WERI-Rb-1 (cell line): ENCODE data around the gene SETD2.
"Not testable (repeated sequence)": the region's sequence is repeated elsewhere in the genome, so short reads cannot be mapped to it uniquely, and the experiment has no call there.

Experiments
- DNase-seq: peaks from one replicate; pipeline ENCODE4 v3.0.0-alpha.2; 2020
- H3K27ac ChIP-seq: fragments of 250-450 bp; sonication (Bioruptor Pico); 2 replicates; pipeline ENCODE4 v1.5.1; 2020; ENCODE audit warnings: mild to moderate bottlenecking, moderate library complexity
- H3K27me3 ChIP-seq: fragments of 250-450 bp; sonication (Bioruptor Pico); 2 replicates; pipeline ENCODE4 v1.5.1; 2021; ENCODE audit warnings: mild to moderate bottlenecking, low read depth, moderate library complexity; ENCODE audit not compliant: insufficient read depth, severe bottlenecking
- H3K36me3 ChIP-seq: fragments of 250-450 bp; sonication (Bioruptor Pico); 2 replicates; pipeline ENCODE4 v1.5.1; 2020; ENCODE audit warnings: mild to moderate bottlenecking, moderate library complexity
- H3K4me3 ChIP-seq: 2 replicates; pipeline ENCODE4 v1.5.1; 2011; ENCODE audit warnings: low read depth, mild to moderate bottlenecking, control low read depth, low read length
- H3K9me3 ChIP-seq: fragments of 250-450 bp; sonication (Bioruptor Pico); 2 replicates; pipeline ENCODE4 v1.5.1; 2021; ENCODE audit warnings: mild to moderate bottlenecking, moderate library complexity; ENCODE audit not compliant: severe bottlenecking
- TF ChIP-seq, protein P1 (sequence below): IDR thresholded peaks from 2 replicates; pipeline ENCODE4 v1.5.1; 2011; ENCODE audit warnings: low read depth, mild to moderate bottlenecking, control low read depth, inconsistent platforms, low read length

The SETD2 gene

DNA sequence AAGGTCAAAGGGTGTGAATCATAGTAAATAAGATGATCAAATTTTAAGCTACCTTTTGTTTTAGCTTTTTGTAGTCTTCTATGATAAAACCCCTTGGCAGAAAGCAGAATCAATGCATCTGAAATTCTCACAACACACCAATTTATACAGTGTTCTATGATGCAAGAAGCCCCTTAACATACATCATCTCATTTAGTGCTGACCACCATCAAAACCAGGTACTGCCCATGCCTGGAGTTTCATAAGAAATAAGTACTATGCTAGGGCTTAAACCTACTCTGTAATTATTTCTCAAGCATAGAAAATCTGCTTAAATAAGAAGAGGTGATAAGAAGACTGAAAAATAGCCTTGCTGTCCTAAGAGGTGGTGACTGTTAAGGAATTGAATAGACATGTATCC is 116.8 kb downstream of the SETD2 start:
- TF ChIP-seq, protein P1, sequence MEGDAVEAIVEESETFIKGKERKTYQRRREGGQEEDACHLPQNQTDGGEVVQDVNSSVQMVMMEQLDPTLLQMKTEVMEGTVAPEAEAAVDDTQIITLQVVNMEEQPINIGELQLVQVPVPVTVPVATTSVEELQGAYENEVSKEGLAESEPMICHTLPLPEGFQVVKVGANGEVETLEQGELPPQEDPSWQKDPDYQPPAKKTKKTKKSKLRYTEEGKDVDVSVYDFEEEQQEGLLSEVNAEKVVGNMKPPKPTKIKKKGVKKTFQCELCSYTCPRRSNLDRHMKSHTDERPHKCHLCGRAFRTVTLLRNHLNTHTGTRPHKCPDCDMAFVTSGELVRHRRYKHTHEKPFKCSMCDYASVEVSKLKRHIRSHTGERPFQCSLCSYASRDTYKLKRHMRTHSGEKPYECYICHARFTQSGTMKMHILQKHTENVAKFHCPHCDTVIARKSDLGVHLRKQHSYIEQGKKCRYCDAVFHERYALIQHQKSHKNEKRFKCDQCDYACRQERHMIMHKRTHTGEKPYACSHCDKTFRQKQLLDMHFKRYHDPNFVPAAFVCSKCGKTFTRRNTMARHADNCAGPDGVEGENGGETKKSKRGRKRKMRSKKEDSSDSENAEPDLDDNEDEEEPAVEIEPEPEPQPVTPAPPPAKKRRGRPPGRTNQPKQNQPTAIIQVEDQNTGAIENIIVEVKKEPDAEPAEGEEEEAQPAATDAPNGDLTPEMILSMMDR: no peak
- no peaks in the 10 kb centered on the region for H3K27me3 ChIP-seq
- H3K36me3 ChIP-seq: peaks cover 34% of the 10 kb centered on the region
- DNase-seq: no peak
- peak overlapping the region; percentile 10; the same call in 1 of the 2 replicates for H3K27ac ChIP-seq
- no peaks in the 10 kb centered on the region for H3K9me3 ChIP-seq
- H3K4me3 ChIP-seq: no peak overlapping the region

DNA sequence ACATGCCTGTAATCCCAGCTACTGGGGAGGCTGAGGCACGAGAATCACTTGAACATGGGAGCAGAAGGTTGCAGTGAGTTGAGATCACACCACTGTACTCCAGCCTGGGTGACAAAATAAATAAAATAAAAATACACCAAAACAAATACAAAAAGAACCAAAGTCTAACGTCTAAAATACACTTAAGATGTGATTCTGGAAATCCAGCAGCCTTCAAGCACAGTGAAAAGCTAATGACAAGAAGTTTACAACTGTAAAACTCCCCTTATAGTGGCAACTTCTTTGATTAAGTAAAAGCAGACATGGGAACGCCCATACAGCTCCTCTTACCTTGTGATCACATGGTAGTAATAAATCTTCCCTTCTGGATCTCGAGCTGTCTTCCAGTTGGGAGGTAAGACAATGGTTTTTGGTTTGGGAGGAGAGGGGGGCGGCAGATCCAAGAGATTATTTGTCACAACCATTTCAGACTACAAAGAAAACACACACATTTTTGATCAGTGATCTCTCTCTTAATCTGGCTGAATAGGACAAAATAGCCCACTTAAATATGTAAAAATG is 121.6 kb downstream of the SETD2 start:
- TF ChIP-seq, protein P1: no peak
- Histone ChIP-seq H3K27ac (no peak overlapping the region), H3K36me3 (peaks cover 71% of the 10 kb centered on the region), H3K9me3 (no peaks in the 10 kb centered on the region), H3K4me3 (no peak overlapping the region), H3K27me3 (no peaks in the 10 kb centered on the region)
- DNase-seq: no peak

DNA sequence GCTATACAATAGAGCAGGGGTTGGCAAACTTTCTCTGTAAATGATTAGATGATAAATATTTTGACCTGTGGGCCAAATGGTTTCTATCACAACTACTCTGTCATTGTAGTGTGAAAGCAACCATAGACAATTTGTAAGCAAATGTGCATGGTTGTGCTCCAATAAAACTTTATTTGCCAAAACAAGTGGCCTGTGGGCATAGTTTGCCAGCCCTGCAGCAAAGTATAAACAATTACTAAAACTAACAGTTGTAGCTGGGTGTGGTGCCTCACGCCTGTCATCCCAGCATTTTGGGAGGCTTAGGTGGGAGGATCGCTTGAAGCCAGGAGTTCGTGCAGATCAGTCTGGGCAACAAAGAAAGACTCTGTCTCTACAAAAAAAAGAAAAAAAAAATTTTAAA is 122.8 kb downstream of the SETD2 start:
- Histone ChIP-seq H3K9me3 (no peaks in the 10 kb centered on the region), H3K36me3 (peaks cover 76% of the 10 kb centered on the region), H3K4me3 (no peak overlapping the region), H3K27ac (no peak overlapping the region), H3K27me3 (no peaks in the 10 kb centered on the region)
- no peak for DNase-seq
- TF ChIP-seq, protein P1: no peak

DNA sequence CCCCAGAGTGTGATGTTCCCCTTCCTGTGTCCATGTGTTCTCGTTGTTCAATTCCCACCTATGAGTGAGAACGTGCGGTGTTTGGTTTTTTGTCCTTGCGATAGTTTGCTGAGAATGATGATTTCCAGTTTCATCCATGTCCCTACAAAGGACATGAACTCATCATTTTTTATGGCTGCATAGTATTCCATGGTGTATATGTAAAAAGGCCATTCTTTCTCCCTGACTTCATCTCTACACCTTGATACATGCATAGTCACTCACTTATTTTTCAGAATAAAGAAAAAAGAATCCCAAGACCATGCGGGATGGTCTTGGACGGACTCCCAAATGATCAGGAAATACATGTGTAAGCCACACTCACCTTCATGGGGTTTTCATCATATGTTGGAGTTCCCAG is 126.6 kb downstream of the SETD2 start:
- H3K36me3 ChIP-seq: peaks cover 77% of the 10 kb centered on the region
- not testable (repeated sequence) for H3K4me3 ChIP-seq, H3K27ac ChIP-seq, H3K27me3 ChIP-seq, H3K9me3 ChIP-seq, DNase-seq

DNA sequence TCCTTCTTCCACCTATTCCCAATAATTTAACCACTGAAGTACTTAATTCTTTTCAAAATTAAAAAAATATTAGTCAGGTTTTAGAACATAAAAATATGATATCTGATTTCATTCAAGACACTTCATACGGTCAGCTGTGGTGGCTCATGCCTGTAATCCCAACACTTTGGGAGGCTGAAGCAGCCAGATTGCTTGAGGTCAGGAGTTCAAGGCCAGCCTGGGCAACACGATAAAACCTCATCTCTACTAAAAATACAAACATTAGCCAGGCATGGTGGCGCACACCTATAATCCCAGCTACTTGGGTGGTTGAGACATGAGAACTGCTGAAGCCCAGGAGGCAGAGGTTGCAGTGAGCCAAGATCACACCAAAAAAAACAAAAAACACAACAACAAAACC is 127.8 kb downstream of the SETD2 start:
- DNase-seq: no peak
- Histone ChIP-seq H3K9me3 (no peaks in the 10 kb centered on the region), H3K27me3 (no peaks in the 10 kb centered on the region), H3K4me3 (no peak overlapping the region), H3K27ac (no peak overlapping the region), H3K36me3 (peaks cover 65% of the 10 kb centered on the region)
- TF ChIP-seq, protein P1: no peak

DNA sequence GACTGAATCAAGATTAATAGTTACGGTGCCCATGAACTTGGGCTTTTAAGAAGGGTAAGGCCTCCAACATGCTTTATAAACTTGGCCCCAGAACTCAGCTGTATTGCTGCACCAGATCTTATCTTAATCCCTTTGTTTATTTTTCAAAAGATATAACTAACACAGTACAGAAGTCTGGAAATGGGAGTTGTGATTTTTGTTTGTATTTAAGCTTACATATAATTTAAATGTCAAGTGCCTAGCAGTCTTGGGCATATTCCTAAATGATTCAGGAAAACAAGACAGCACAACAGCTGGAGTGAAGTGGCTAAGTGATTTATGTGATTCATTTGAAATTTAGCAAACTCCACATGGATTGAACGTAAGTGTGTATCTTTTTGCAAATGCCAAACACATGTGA is 128.3 kb downstream of the SETD2 start:
- H3K36me3 ChIP-seq: peaks cover 60% of the 10 kb centered on the region
- no peak overlapping the region for H3K27ac ChIP-seq
- no peak overlapping the region for H3K4me3 ChIP-seq
- no peak for DNase-seq
- no peaks in the 10 kb centered on the region for H3K27me3 ChIP-seq
- no peaks in the 10 kb centered on the region for H3K9me3 ChIP-seq
- TF ChIP-seq, protein P1: no peak
